ENCODE results near the gene SSRP1. TPM values are rescaled to one million over a fixed set of nuclear protein-coding genes. Genes with fewer than 3 reads are reported as not detected.
"Not testable (repeated sequence)": the region's sequence is repeated elsewhere in the genome, so short reads cannot be mapped to it uniquely, and the experiment has no call there.

SSRP1 gene
- total and polyA plus RNA-seq, 7 experiments from 2014 or later = 34.3 to 146 (median 54.7) TPM

- DNase-seq = no peak
- ChIA-PET CTCF (no interaction called here), POLR2A (no interaction called here)
- Histone ChIP-seq H3K27ac (ENCODE audit: low read depth, low read length) (no peak overlapping the region), H3K27me3 (ENCODE audit: control insufficient read depth in 2 of 2, insufficient read depth in 2 of 2, low read length in 2 of 2) (no peaks in the 10 kb centered on the region), H3K4me3 (ENCODE audit: low read length) (no peak overlapping the region), H3K4me1 (ENCODE audit: control insufficient read depth in 2 of 2, insufficient read depth in 2 of 2, low read length in 2 of 2) (no peaks in the 10 kb centered on the region), H3K36me3 (ENCODE audit: control insufficient read depth in 2 of 3, insufficient read depth in 3 of 3, low read length in 3 of 3) (peaks cover 0 to 7% (median 0%) of the 10 kb centered on the region in 3 experiments), H3K9me3 (ENCODE audit: control insufficient read depth in 2 of 3, low read length in 3 of 3) (peaks cover 0 to 10% (median 4%) of the 10 kb centered on the region in 3 experiments)
- Mint-ChIP-seq H3K36me3 (peaks cover 3 to 25% (median 17%) of the 10 kb centered on the region in 5 donors), H3K4me3 (no peak overlapping the region), H3K27me3 (peaks cover 0 to 10% (median 6%) of the 10 kb centered on the region in 5 donors), H3K4me1 (no peaks in the 10 kb centered on the region), H3K9me3 (peaks cover 0 to 25% (median 9%) of the 10 kb centered on the region in 11 donors), H3K27ac (no peak overlapping the region)
- intact Hi-C loops (cut with micrococcal nuclease) = no loop called here
- ATAC-seq = no peak
Observed at GRCh38 chr11:57294225-57295131, 41.2 kb downstream of the SSRP1 start.

GRCh38 chr11:57290288-57290687 lies 45.4 kb downstream of the SSRP1 start:
- DNase-seq (no peak), ATAC-seq (no peak)
- ChIA-PET POLR2A (no interaction called here), CTCF (no interaction called here)
- H3K4me3 Mint-ChIP-seq = no peak overlapping the region
- Histone ChIP-seq H3K36me3 (ENCODE audit: control insufficient read depth in 2 of 3, insufficient read depth in 3 of 3, low read length in 3 of 3) (no peaks in the 10 kb centered on the region), H3K4me3 (ENCODE audit: low read length) (no peak overlapping the region), H3K27ac (ENCODE audit: low read depth, low read length) (no peak overlapping the region), H3K9me3 (ENCODE audit: control insufficient read depth in 2 of 3, low read length in 3 of 3) (no peaks in the 10 kb centered on the region), H3K27me3 (ENCODE audit: control insufficient read depth in 2 of 2, insufficient read depth in 2 of 2, low read length in 2 of 2) (no peaks in the 10 kb centered on the region), H3K4me1 (ENCODE audit: control insufficient read depth in 2 of 2, insufficient read depth in 2 of 2, low read length in 2 of 2) (no peaks in the 10 kb centered on the region)
- no peaks in the 10 kb centered on the region for H3K4me1 Mint-ChIP-seq
- H3K9me3 Mint-ChIP-seq = peaks cover 0 to 1% (median 0%) of the 10 kb centered on the region in 11 donors
- intact Hi-C loops (cut with micrococcal nuclease) = no loop called here
- no peak overlapping the region for H3K27ac Mint-ChIP-seq
- H3K36me3 Mint-ChIP-seq = no peaks in the 10 kb centered on the region
- H3K27me3 Mint-ChIP-seq = peaks cover 0 to 22% (median 6%) of the 10 kb centered on the region in 5 donors

- no peaks in the 10 kb centered on the region for H3K4me1 ChIP-seq (ENCODE audit: control insufficient read depth in 2 of 2, insufficient read depth in 2 of 2, low read length in 2 of 2)
- no peaks in the 10 kb centered on the region for H3K36me3 ChIP-seq (ENCODE audit: control insufficient read depth in 2 of 3, insufficient read depth in 3 of 3, low read length in 3 of 3)
- no peaks in the 10 kb centered on the region for H3K4me1 Mint-ChIP-seq
- H3K4me3 ChIP-seq (ENCODE audit: low read length) = no peak overlapping the region
- ChIA-PET POLR2A (interaction anchor here (0.7 kb wide), 1 partner anchor 37 kb away, joined by 3 read pairs; no protein-coding TSS in a partner anchor), CTCF (interaction anchor here (0.7 kb wide), 1 partner anchor 211 kb away, joined by 3 read pairs; no protein-coding TSS in a partner anchor)
- H3K9me3 ChIP-seq (ENCODE audit: control insufficient read depth in 2 of 3, low read length in 3 of 3) = no peaks in the 10 kb centered on the region
- peaks cover 0 to 22% (median 6%) of the 10 kb centered on the region in 5 donors for H3K27me3 Mint-ChIP-seq
- intact Hi-C loops (cut with micrococcal nuclease) = no loop called here
- H3K4me3 Mint-ChIP-seq = no peak overlapping the region
- DNase-seq = no peak
- H3K9me3 Mint-ChIP-seq = peaks cover 0 to 1% (median 0%) of the 10 kb centered on the region in 11 donors
- no peak overlapping the region for H3K27ac Mint-ChIP-seq
- no peaks in the 10 kb centered on the region for H3K27me3 ChIP-seq (ENCODE audit: control insufficient read depth in 2 of 2, insufficient read depth in 2 of 2, low read length in 2 of 2)
- H3K36me3 Mint-ChIP-seq = no peaks in the 10 kb centered on the region
- H3K27ac ChIP-seq (ENCODE audit: low read depth, low read length) = no peak overlapping the region
- no peak for ATAC-seq
Observed at GRCh38 chr11:57288771-57289579, 46.7 kb downstream of the SSRP1 start.

- no peaks in the 10 kb centered on the region for H3K4me1 Mint-ChIP-seq
- no peak overlapping the region for H3K27ac ChIP-seq (ENCODE audit: low read depth, low read length)
- POLR2A ChIA-PET = no interaction called here
- H3K36me3 ChIP-seq (ENCODE audit: control insufficient read depth in 2 of 3, insufficient read depth in 3 of 3, low read length in 3 of 3) = no peaks in the 10 kb centered on the region
- intact Hi-C loops (cut with micrococcal nuclease) = no loop called here
- CTCF ChIA-PET = no interaction called here
- no peaks in the 10 kb centered on the region for H3K36me3 Mint-ChIP-seq
- DNase-seq = no peak
- H3K27me3 ChIP-seq (ENCODE audit: control insufficient read depth in 2 of 2, insufficient read depth in 2 of 2, low read length in 2 of 2) = no peaks in the 10 kb centered on the region
- peaks cover 0 to 1% (median 0%) of the 10 kb centered on the region in 11 donors for H3K9me3 Mint-ChIP-seq
- no peaks in the 10 kb centered on the region for H3K9me3 ChIP-seq (ENCODE audit: control insufficient read depth in 2 of 3, low read length in 3 of 3)
- H3K4me3 Mint-ChIP-seq = no peak overlapping the region
- H3K27ac Mint-ChIP-seq = no peak overlapping the region
- H3K4me1 ChIP-seq (ENCODE audit: control insufficient read depth in 2 of 2, insufficient read depth in 2 of 2, low read length in 2 of 2) = no peaks in the 10 kb centered on the region
- no peak for ATAC-seq
- H3K4me3 ChIP-seq (ENCODE audit: low read length) = no peak overlapping the region
- peaks cover 0 to 22% (median 6%) of the 10 kb centered on the region in 5 donors for H3K27me3 Mint-ChIP-seq
Observed at GRCh38 chr11:57287884-57288283, 47.8 kb downstream of the SSRP1 start.

- no peaks in the 10 kb centered on the region for H3K36me3 ChIP-seq (ENCODE audit: control insufficient read depth in 2 of 3, insufficient read depth in 3 of 3, low read length in 3 of 3)
- H3K36me3 Mint-ChIP-seq = no peaks in the 10 kb centered on the region
- DNase-seq (no peak), ATAC-seq (no peak)
- H3K4me3 ChIP-seq (ENCODE audit: low read length) = no peak overlapping the region
- H3K9me3 Mint-ChIP-seq = peaks cover 0 to 22% (median 5%) of the 10 kb centered on the region in 11 donors
- no peak overlapping the region for H3K27ac Mint-ChIP-seq
- H3K27ac ChIP-seq (ENCODE audit: low read depth, low read length) = no peak overlapping the region
- CTCF ChIA-PET = no interaction called here
- peaks cover 4 to 18% (median 6%) of the 10 kb centered on the region in 5 donors for H3K27me3 Mint-ChIP-seq
- H3K4me3 Mint-ChIP-seq = no peak overlapping the region
- POLR2A ChIA-PET = no interaction called here
- intact Hi-C loops (cut with micrococcal nuclease) = no loop called here
- no peaks in the 10 kb centered on the region for H3K4me1 Mint-ChIP-seq
- H3K4me1 ChIP-seq (ENCODE audit: control insufficient read depth in 2 of 2, insufficient read depth in 2 of 2, low read length in 2 of 2) = no peaks in the 10 kb centered on the region
- no peaks in the 10 kb centered on the region for H3K27me3 ChIP-seq (ENCODE audit: control insufficient read depth in 2 of 2, insufficient read depth in 2 of 2, low read length in 2 of 2)
- H3K9me3 ChIP-seq (ENCODE audit: control insufficient read depth in 2 of 3, low read length in 3 of 3) = no peaks in the 10 kb centered on the region
Observed at GRCh38 chr11:57283231-57283990, 52.3 kb downstream of the SSRP1 start.

- H3K27ac Mint-ChIP-seq; POLR2A ChIA-PET; H3K27ac ChIP-seq (ENCODE audit: low read depth, low read length); H3K9me3 ChIP-seq (ENCODE audit: control insufficient read depth in 2 of 3, low read length in 3 of 3); intact Hi-C loops (cut with micrococcal nuclease); DNase-seq; CTCF ChIA-PET; H3K4me1 ChIP-seq (ENCODE audit: control insufficient read depth in 2 of 2, insufficient read depth in 2 of 2, low read length in 2 of 2); H3K4me3 ChIP-seq (ENCODE audit: low read length); ATAC-seq; H3K36me3 ChIP-seq (ENCODE audit: control insufficient read depth in 2 of 3, insufficient read depth in 3 of 3, low read length in 3 of 3); H3K36me3 Mint-ChIP-seq; H3K4me3 Mint-ChIP-seq; H3K4me1 Mint-ChIP-seq; H3K27me3 ChIP-seq (ENCODE audit: control insufficient read depth in 2 of 2, insufficient read depth in 2 of 2, low read length in 2 of 2): not testable (repeated sequence)
- Mint-ChIP-seq H3K27me3 (peaks cover 4 to 19% (median 16%) of the 10 kb centered on the region in 5 donors), H3K9me3 (peaks cover 0 to 22% (median 5%) of the 10 kb centered on the region in 11 donors)
Observed at GRCh38 chr11:57281546-57281945, 54.1 kb downstream of the SSRP1 start.

Measured in naive thymus-derived CD4-positive, alpha-beta T cell (primary cell).